ENCODE data around the gene TBC1D16.

Gene TBC1D16

DNA sequence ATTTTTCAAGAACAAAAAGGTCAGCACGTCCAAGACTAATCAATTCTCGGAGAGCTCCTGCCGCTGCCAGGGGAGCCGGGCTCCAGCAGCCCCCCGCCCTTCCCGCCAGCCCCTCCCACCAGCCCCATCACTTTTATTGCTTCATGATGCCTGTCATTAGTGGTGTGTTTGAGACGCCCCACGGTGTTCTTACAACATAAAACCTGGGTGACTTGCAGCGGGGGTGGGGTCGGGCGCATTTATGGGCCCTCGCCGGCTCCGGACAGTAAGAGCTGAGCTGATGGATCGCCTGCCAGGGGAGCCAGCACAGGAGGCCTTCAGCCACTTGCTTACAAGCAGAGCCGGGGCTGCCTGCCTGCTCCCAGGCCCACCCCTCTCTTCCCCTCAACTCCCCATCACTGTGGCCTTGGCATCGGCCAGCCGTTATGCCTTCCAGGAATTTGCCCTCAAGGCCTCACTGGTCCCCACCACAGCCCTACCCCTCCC is 113.5 kb downstream of the TBC1D16 start:
- TF ChIP-seq MYC (IDR thresholded peaks at IDR 0.05; ENCODE audit: low read depth, low read length) (no peak), POLR2A (IDR thresholded peaks at IDR 0.05; ENCODE audit: extremely low read depth, insufficient read length) (no peak)
- TF ChIP-seq, protein P1, sequence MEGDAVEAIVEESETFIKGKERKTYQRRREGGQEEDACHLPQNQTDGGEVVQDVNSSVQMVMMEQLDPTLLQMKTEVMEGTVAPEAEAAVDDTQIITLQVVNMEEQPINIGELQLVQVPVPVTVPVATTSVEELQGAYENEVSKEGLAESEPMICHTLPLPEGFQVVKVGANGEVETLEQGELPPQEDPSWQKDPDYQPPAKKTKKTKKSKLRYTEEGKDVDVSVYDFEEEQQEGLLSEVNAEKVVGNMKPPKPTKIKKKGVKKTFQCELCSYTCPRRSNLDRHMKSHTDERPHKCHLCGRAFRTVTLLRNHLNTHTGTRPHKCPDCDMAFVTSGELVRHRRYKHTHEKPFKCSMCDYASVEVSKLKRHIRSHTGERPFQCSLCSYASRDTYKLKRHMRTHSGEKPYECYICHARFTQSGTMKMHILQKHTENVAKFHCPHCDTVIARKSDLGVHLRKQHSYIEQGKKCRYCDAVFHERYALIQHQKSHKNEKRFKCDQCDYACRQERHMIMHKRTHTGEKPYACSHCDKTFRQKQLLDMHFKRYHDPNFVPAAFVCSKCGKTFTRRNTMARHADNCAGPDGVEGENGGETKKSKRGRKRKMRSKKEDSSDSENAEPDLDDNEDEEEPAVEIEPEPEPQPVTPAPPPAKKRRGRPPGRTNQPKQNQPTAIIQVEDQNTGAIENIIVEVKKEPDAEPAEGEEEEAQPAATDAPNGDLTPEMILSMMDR (IDR thresholded peaks at IDR 0.05; ENCODE audit: low read depth, low read length): no peak
- TF ChIP-seq, protein P2, sequence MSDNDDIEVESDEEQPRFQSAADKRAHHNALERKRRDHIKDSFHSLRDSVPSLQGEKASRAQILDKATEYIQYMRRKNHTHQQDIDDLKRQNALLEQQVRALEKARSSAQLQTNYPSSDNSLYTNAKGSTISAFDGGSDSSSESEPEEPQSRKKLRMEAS (IDR thresholded peaks at IDR 0.05; ENCODE audit: low read depth, low read length): no peak
- H3K4me3 ChIP-seq (ENCODE audit: low read depth, low read length): no peak overlapping the region
- peak; percentile 31 for DNase-seq (ENCODE audit: low read depth)

DNA sequence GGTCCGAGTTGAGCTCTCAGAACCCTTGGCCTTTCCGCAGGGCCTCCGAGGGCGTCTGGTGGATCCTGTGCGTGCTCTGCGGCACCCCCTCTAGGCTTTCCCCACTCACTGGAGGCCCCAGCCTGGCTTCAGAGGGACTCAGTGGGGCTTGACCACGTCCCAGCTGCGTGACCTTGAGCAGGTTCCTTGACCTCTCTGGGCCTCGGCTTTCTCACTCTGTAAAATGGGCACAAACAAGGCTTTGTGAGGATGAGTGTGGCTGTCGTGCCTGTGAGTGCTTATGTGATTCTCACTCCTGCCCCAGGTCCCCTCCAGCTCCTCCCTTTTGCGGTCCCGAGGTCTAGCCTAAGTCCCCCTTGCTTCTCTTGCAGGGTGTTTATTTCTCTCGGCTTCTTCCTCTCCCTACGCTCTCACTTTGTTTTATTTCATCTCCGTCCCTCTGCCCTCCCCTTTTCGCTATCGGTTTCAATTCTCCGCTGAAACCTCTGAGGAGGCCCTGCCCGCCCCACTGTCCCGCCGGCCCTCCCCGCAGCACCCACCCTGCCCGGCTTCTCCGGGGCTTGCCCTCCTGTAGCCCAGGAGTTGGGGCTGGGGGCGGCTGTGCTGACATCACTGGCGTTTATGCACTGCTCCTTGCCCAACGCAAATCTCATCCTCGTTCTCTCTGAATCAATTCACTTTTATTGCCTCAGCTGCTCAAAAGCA is 114.1 kb downstream of the TBC1D16 start:
- DNase-seq (ENCODE audit: low read depth): no peak
- no peak overlapping the region for H3K4me3 ChIP-seq (ENCODE audit: low read depth, low read length)
- TF ChIP-seq, protein P1 (IDR thresholded peaks at IDR 0.05; ENCODE audit: low read depth, low read length): no peak
- TF ChIP-seq POLR2A (IDR thresholded peaks at IDR 0.05; ENCODE audit: extremely low read depth, insufficient read length) (no peak), MYC (IDR thresholded peaks at IDR 0.05; ENCODE audit: low read depth, low read length) (no peak)
- TF ChIP-seq, protein P2 (IDR thresholded peaks at IDR 0.05; ENCODE audit: low read depth, low read length): no peak

DNA sequence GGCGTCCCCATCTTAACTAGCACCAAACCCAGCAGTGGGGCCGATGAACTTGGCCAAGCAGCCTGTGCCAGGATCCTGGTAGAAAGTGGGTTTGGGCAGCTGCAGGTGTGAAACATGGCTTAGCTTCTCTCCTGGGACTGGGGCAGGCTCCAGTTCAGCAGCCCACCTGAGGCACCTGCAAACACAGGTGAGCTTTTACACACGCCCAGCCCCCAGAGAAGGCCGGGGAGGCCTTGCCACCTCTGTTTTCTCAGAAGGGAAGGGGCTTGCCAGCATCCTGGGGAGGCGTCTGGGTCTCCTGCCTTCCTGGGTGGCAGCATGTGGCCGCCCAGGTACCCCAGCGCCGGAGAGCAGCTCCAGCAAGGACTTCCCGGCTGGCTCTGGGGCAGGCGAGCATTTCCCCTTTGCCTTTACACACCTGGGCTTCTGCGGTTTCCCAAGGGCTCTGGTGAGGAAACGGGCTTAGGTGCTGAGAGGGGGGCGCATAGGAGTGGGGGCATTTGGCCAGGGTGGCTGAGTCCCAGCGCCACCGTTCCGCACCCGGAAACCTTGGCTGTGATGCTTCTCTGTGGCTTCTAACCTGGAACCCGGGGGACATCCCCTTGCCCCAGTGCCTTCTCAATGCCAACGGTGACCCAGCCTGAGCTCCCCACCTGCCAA is 114.8 kb downstream of the TBC1D16 start:
- DNase-seq (ENCODE audit: low read depth): no peak
- no peak for TF ChIP-seq MYC (IDR thresholded peaks at IDR 0.05; ENCODE audit: low read depth, low read length)

DNA sequence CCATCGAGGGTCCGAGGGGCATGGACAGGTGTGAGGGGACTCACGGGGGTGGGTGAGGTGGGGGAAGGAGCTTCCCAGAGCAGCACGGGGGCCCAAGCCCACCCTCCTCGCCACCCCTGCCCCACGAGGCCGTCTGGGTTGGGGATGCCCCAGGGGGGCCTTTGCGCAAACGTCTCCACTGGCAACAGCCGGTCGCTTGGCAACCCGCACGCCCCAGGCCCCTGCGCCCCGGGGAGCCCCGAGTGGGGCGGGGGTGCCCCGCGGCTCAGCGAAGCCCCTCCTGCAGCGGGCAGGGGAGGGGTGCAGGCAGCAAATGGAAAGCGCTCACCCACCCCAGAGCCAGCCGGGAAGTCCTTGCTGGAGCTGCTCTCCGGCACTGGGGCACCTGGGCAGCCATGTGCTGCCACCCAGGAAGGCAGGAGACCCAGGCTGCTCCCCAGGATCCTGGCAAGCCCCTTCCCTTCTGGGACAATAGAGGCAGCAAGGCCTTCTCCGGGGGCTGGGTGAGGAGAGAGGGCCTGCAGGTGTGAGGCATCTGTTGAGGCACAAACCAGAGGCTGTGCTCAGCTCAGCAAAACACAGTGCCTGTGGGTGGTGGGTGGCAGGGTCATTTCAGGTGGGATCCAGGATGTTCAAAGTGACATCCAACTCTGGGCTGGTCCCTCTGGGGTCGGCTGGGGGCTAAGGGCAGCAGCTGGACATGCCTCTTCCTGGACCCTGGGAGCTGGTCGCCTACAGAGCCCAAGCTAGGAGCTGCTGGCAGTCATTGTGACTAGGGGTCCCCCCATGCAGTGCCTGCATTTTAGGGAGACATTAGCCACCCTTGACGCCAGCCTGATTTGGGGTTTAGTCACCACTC is 115.6 kb downstream of the TBC1D16 start:
- no peak for DNase-seq (ENCODE audit: low read depth)
- H3K4me3 ChIP-seq (ENCODE audit: low read depth, low read length): no peak overlapping the region
- TF ChIP-seq, protein P2 (IDR thresholded peaks at IDR 0.05; ENCODE audit: low read depth, low read length): no peak
- TF ChIP-seq, protein P1 (IDR thresholded peaks at IDR 0.05; ENCODE audit: low read depth, low read length): no peak
- TF ChIP-seq MYC (IDR thresholded peaks at IDR 0.05; ENCODE audit: low read depth, low read length) (no peak), POLR2A (IDR thresholded peaks at IDR 0.05; ENCODE audit: extremely low read depth, insufficient read length) (no peak)

More for the DNA sequence above, 114.8 kb downstream of the TBC1D16 start:
- H3K4me3 ChIP-seq (ENCODE audit: low read depth, low read length): no peak overlapping the region

DNA sequence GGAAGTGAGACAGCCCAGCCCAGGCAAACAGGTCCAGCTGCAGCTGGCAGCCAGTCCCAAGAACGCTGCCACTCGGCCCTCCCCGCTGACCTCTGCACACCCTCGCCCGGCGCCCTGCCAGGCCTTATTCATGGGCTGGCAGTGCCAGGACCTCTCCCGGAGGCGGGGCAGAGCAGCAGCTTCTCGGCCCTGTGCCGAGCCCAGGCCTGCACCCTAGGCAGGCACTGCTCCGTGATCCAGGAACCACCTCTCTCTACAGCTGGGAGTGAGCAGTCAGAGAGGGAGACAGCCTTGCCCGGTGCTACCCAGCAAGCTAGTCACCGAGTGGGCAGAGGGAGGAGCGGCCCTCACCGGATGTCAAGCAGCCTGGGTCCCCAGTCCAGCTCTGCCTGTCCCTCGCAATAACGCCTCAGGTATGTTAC is 116.5 kb downstream of the TBC1D16 start:
- TF ChIP-seq POLR2A (IDR thresholded peaks at IDR 0.05; ENCODE audit: extremely low read depth, insufficient read length) (no peak), MYC (IDR thresholded peaks at IDR 0.05; ENCODE audit: low read depth, low read length) (no peak)
- TF ChIP-seq, protein P2 (IDR thresholded peaks at IDR 0.05; ENCODE audit: low read depth, low read length): no peak
- TF ChIP-seq, protein P1 (IDR thresholded peaks at IDR 0.05; ENCODE audit: low read depth, low read length): no peak
- no peak for DNase-seq (ENCODE audit: low read depth)
- H3K4me3 ChIP-seq (ENCODE audit: low read depth, low read length): no peak overlapping the region
